HCT116 (cell line): ENCODE data around the gene ENPP3. TPM values are rescaled to one million over a fixed set of nuclear protein-coding genes. Genes with fewer than 3 reads are reported as not detected.

Experiments used
- ATAC-seq: fragments of 200-7000 bp; cut with Tn5 transposase; 2 replicates; pipeline ENCODE4 v1.9.1; 2020; ENCODE audit warnings: mild to moderate bottlenecking, moderate library complexity
- BruUV-seq: library from RNA; stranded (reverse); fragments of 400-500 nt; replicated peaks from 2 replicates; lab custom pipeline; 2021; lab: Mats Ljungman, UMichigan
- CTCF ChIA-PET: fragments of 300-600 bp; sonication (Branson Sonifier 250); formaldehyde crosslinking; loops from one replicate; lab custom pipeline; 2021; ENCODE audit warnings: antibody characterized with exemption; lab: Charles Lee
- POLR2A ChIA-PET: fragments of 300-600, 350-600 bp; sonication (Branson Sonifier 250); formaldehyde crosslinking; loops from one replicate; lab custom pipeline; 2021; ENCODE audit warnings: antibody characterized with exemption; lab: Charles Lee
- RAD21 ChIA-PET, 2 experiments: fragments of 300-600 bp; sonication (Branson Sonifier 250); formaldehyde crosslinking; loops; one replicate each; lab custom pipeline; 2023; ENCODE audit warnings: low total read pairs in 2 of 2; ENCODE audit not compliant: uncharacterized antibody in 2 of 2, unreplicated experiment in 2 of 2, low non-redundant PET in 1 of 2; lab: Charles Lee
- DNase-seq: peaks from one replicate; pipeline ENCODE4 v3.0.0-alpha.2; 2010; ENCODE audit warnings: low read depth, low spot score
- H2AFZ ChIP-seq: fragments of 200-600 bp; shearing (Covaris generic), sonication (generic); 2 replicates; pipeline ENCODE4 v1.6.1; 2017; ENCODE audit warnings: low read depth, mixed run types, mixed read lengths, antibody characterized with exemption, low read length; ENCODE audit not compliant: poor library complexity, severe bottlenecking
- H3K27ac ChIP-seq: 2 replicates; pipeline ENCODE4 v1.5.1; 2012; ENCODE audit warnings: low read depth, low read length
- H3K27me3 ChIP-seq: fragments of 200-600 bp; sonication (generic); 2 replicates; pipeline ENCODE4 v1.6.1; 2016; ENCODE audit warnings: mixed run types, low read length, mixed read lengths; ENCODE audit not compliant: insufficient read depth
- H3K36me3 ChIP-seq, 2 experiments: fragments of 200-500 bp in 1 of 2; fragments of 200-600 bp in 1 of 2; sonication (Bioruptor generic) in 1 of 2; sonication (generic) in 1 of 2; 2 replicates each; pipeline versions ENCODE4 v1.5.1 to v1.6.1; 2014 to 2016; ENCODE audit warnings: low read length in 2 of 2, inconsistent platforms in 1 of 2, mixed read lengths in 1 of 2, mixed run types in 1 of 2; ENCODE audit not compliant: insufficient read depth in 2 of 2, control insufficient read depth in 1 of 2
- H3K4me1 ChIP-seq, 2 experiments: fragments of 200-600 bp in 1 of 2; sonication (generic) in 1 of 2; 2 replicates each; pipeline versions ENCODE4 v1.5.1 to v1.6.1; 2012 to 2017; ENCODE audit warnings: low read length in 2 of 2, inconsistent platforms in 1 of 2, mild to moderate bottlenecking in 1 of 2, mixed read lengths in 1 of 2, mixed run types in 1 of 2, moderate library complexity in 1 of 2; ENCODE audit not compliant: insufficient read depth in 2 of 2, control insufficient read depth in 1 of 2
- H3K4me2 ChIP-seq: fragments of 200-600 bp; sonication (generic); 2 replicates; pipeline ENCODE4 v1.6.1; 2017; ENCODE audit warnings: mixed run types, low read length, mixed read lengths
- H3K4me3 ChIP-seq, 2 experiments: fragments of 200-600 bp in 1 of 2; sonication (generic) in 1 of 2; replicated peaks in 1 of 2; 2 replicates each; pipeline ENCODE4 v1.5.1; 2011 to 2016; ENCODE audit warnings: low read length in 2 of 2, control low read depth in 1 of 2, low read depth in 1 of 2, mild to moderate bottlenecking in 1 of 2, mixed read lengths in 1 of 2, mixed run types in 1 of 2
- H3K79me2 ChIP-seq: fragments of 200-600 bp; sonication (generic); 2 replicates; pipeline ENCODE4 v1.6.1; 2017; ENCODE audit warnings: mild to moderate bottlenecking, mixed run types, low read length, moderate library complexity, mixed read lengths; ENCODE audit not compliant: insufficient read depth
- H3K9ac ChIP-seq: fragments of 200-600 bp; sonication (generic); 2 replicates; pipeline ENCODE4 v1.6.1; 2016; ENCODE audit warnings: low read length, mixed read lengths
- H3K9me2 ChIP-seq: fragments of 200-600 bp; sonication (generic), shearing (Covaris generic); 2 replicates; pipeline ENCODE4 v1.6.1; 2017; ENCODE audit warnings: mixed run types, mild to moderate bottlenecking, moderate library complexity; ENCODE audit not compliant: insufficient read depth
- H3K9me3 ChIP-seq, 2 experiments: fragments of 200-500 bp in 1 of 2; fragments of 200-600 bp in 1 of 2; sonication (Bioruptor generic) in 1 of 2; sonication (generic) in 1 of 2; 2 replicates each; pipeline ENCODE4 v1.6.1; 2014 to 2017; ENCODE audit warnings: low read length in 2 of 2, mixed read lengths in 2 of 2, inconsistent platforms in 1 of 2, low read depth in 1 of 2, mild to moderate bottlenecking in 1 of 2, mixed run types in 1 of 2, moderate library complexity in 1 of 2; ENCODE audit not compliant: control insufficient read depth in 1 of 2, insufficient read depth in 1 of 2
- H4K20me1 ChIP-seq: fragments of 200-600 bp; sonication (generic), shearing (Covaris generic); 2 replicates; pipeline ENCODE4 v1.6.1; 2017; ENCODE audit warnings: mixed run types, mild to moderate bottlenecking, moderate library complexity; ENCODE audit not compliant: insufficient read depth
- CEBPB ChIP-seq: IDR thresholded peaks from 2 replicates; pipeline ENCODE4 v1.6.1; 2012; ENCODE audit warnings: low read depth
- EGR1 ChIP-seq: IDR thresholded peaks from 2 replicates; pipeline ENCODE4 v1.6.1; 2012; ENCODE audit warnings: low read depth
- EZH2 ChIP-seq: fragments of 200-600 bp; sonication (generic); IDR thresholded peaks from 2 replicates; pipeline ENCODE4 v1.6.1; 2017; ENCODE audit warnings: antibody characterized with exemption, mixed run types
- FOSL1 ChIP-seq: IDR thresholded peaks from 2 replicates; pipeline ENCODE4 v1.6.1; 2012; ENCODE audit warnings: low read depth
- POLR2AphosphoS5 ChIP-seq: IDR thresholded peaks from 2 replicates; pipeline ENCODE4 v1.6.1; 2011; ENCODE audit warnings: mild to moderate bottlenecking, low read depth, low read length, moderate library complexity
- RAD21 ChIP-seq: IDR thresholded peaks from 2 replicates; pipeline ENCODE4 v1.6.1; 2012; ENCODE audit warnings: low read depth, mild to moderate bottlenecking
- SIN3A ChIP-seq: IDR thresholded peaks from 2 replicates; pipeline ENCODE4 v1.6.1; 2012; ENCODE audit warnings: low read depth
- SRF ChIP-seq: IDR thresholded peaks from 2 replicates; pipeline ENCODE4 v1.6.1; 2012; ENCODE audit warnings: low read depth
- TCF7L2 ChIP-seq: IDR thresholded peaks from 2 replicates; pipeline ENCODE4 v1.7.0; 2011; ENCODE audit warnings: borderline replicate concordance, inconsistent platforms; ENCODE audit not compliant: insufficient read depth, insufficient read length; ENCODE audit errors: extremely low read depth
- ZFX ChIP-seq: fragments of 450-650 bp; IDR thresholded peaks from 2 replicates; pipeline ENCODE4 v1.6.1; 2017
- ZNF274 ChIP-seq: fragments of 200-500 bp; sonication (Bioruptor generic); IDR thresholded peaks from 2 replicates; pipeline ENCODE4 v1.6.1; 2014; ENCODE audit warnings: mild to moderate bottlenecking, low read depth, low read length, inconsistent platforms
- intact Hi-C: fragments of 100-400 bp; cut with micrococcal nuclease; formaldehyde crosslinking; loops from 2 replicates; pipeline ENCODE4 v1.10.0; 2022
- total RNA-seq: library from RNA; stranded (reverse); gene quantifications from one replicate; pipeline ENCODE4 v1.2.1, GENCODE V29; 2021; ENCODE audit not compliant: unreplicated experiment
- TF ChIP-seq, protein P1 (sequence below): IDR thresholded peaks from 2 replicates; pipeline ENCODE4 v1.6.1; 2012; ENCODE audit warnings: low read depth
- TF ChIP-seq, protein P2 (sequence below): IDR thresholded peaks from 2 replicates; pipeline ENCODE4 v1.6.1; 2012

Gene ENPP3
- total RNA-seq, 1 experiment from 2014 or later, result 0.15 TPM

DNA sequence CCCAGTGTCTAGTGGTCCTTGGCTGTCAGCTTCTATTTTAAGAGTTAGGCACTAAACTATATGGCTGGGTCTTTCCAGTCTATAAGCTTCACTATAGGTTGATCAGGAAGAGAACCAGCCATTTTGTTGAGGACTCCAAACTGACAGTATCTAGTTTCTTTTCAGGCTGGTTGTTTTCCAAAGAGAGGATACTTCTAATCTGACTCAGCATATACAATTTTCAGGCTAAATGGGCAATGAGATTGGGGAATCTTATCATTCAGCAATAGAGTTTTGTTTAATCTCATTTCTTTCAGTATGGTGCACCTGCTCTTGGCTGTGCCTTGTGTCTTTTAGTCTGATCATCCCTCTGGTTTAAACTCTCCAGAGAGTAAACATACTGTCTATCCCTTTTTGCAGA, 94.1 kb downstream of the ENPP3 start:
- no peaks in the 10 kb centered on the region for H3K79me2 ChIP-seq
- ATAC-seq, result no peak
- RAD21 ChIA-PET, result no interaction called here

More for the DNA sequence above, 94.1 kb downstream of the ENPP3 start:
- ChIA-PET CTCF (no interaction called here), POLR2A (no interaction called here)
- no peak for TF ChIP-seq POLR2AphosphoS5
- TF ChIP-seq ZFX, result no peak
- TF ChIP-seq EZH2, result no peak
- TF ChIP-seq, protein P1, sequence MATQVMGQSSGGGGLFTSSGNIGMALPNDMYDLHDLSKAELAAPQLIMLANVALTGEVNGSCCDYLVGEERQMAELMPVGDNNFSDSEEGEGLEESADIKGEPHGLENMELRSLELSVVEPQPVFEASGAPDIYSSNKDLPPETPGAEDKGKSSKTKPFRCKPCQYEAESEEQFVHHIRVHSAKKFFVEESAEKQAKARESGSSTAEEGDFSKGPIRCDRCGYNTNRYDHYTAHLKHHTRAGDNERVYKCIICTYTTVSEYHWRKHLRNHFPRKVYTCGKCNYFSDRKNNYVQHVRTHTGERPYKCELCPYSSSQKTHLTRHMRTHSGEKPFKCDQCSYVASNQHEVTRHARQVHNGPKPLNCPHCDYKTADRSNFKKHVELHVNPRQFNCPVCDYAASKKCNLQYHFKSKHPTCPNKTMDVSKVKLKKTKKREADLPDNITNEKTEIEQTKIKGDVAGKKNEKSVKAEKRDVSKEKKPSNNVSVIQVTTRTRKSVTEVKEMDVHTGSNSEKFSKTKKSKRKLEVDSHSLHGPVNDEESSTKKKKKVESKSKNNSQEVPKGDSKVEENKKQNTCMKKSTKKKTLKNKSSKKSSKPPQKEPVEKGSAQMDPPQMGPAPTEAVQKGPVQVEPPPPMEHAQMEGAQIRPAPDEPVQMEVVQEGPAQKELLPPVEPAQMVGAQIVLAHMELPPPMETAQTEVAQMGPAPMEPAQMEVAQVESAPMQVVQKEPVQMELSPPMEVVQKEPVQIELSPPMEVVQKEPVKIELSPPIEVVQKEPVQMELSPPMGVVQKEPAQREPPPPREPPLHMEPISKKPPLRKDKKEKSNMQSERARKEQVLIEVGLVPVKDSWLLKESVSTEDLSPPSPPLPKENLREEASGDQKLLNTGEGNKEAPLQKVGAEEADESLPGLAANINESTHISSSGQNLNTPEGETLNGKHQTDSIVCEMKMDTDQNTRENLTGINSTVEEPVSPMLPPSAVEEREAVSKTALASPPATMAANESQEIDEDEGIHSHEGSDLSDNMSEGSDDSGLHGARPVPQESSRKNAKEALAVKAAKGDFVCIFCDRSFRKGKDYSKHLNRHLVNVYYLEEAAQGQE, result no peak
- TF ChIP-seq SRF, result no peak
- TF ChIP-seq FOSL1, result no peak
- TF ChIP-seq RAD21, result no peak
- TF ChIP-seq SIN3A, result no peak
- no peak for TF ChIP-seq ZNF274
- TF ChIP-seq, protein P2, sequence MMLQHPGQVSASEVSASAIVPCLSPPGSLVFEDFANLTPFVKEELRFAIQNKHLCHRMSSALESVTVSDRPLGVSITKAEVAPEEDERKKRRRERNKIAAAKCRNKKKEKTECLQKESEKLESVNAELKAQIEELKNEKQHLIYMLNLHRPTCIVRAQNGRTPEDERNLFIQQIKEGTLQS, result no peak
- TF ChIP-seq CEBPB, result no peak
- TF ChIP-seq TCF7L2, result no peak
- TF ChIP-seq EGR1, result no peak
- no peak overlapping the region for H3K4me2 ChIP-seq
- H2AFZ ChIP-seq, result no peak overlapping the region
- H3K4me1 ChIP-seq, result no peaks in the 10 kb centered on the region
- H3K27me3 ChIP-seq, result no peaks in the 10 kb centered on the region
- H4K20me1 ChIP-seq, result no peaks in the 10 kb centered on the region
- no peaks in the 10 kb centered on the region for H3K36me3 ChIP-seq
- no peaks in the 10 kb centered on the region for H3K9me2 ChIP-seq
- H3K4me3 ChIP-seq, result no peak overlapping the region
- H3K9ac ChIP-seq, result no peak overlapping the region
- no peak overlapping the region for H3K27ac ChIP-seq
- BruUV-seq, result no TSS peak
- no peak for DNase-seq
- intact Hi-C loops, result no loop called here
- H3K9me3 ChIP-seq, result no peaks in the 10 kb centered on the region
